NCI-H1417 (cell line): ENCODE data around the gene CLIC5.

ENCODE experiments used
- DNase-seq, 3 experiments: peaks; one replicate each; lab custom pipeline; 2025; lab: John Stamatoyannopoulos, UW

Gene CLIC5

GRCh38 chr6:46015119-46015968 is at the start of gene CLIC5:
TSS of gene CLIC5 (minus strand) at chr6:46015860. CDS start at chr6:46015542, 318 bp downstream.
- DNase-seq, result peak in 2 of 3 experiments; percentile 44 to 61

GRCh38 chr6:46062991-46063390 is 47.3 kb upstream of the CLIC5 start:
- no peak for DNase-seq

- DNase-seq, result peak; percentile 11 to 43 (median 41)
Measured at GRCh38 chr6:46062312-46062711, 46.7 kb upstream of the CLIC5 start.

GRCh38 chr6:46061497-46061896 is 45.8 kb upstream of the CLIC5 start:
- DNase-seq, result no peak

- no peak for DNase-seq
Measured at GRCh38 chr6:46059608-46060007, 43.9 kb upstream of the CLIC5 start.

GRCh38 chr6:46058951-46059350 is 43.3 kb upstream of the CLIC5 start:
- no peak for DNase-seq

GRCh38 chr6:46057792-46058191 is 42.1 kb upstream of the CLIC5 start:
- DNase-seq, result no peak

GRCh38 chr6:46056906-46057529 is 41.4 kb upstream of the CLIC5 start:
- DNase-seq, result no peak

GRCh38 chr6:46054516-46054915 is 38.9 kb upstream of the CLIC5 start:
- no peak for DNase-seq

- DNase-seq, result peak in 2 of 3 experiments; percentile 1 to 57
Measured at GRCh38 chr6:46053039-46053933, 37.6 kb upstream of the CLIC5 start.

GRCh38 chr6:46052479-46052878 is 36.8 kb upstream of the CLIC5 start:
- no peak for DNase-seq

- peak; percentile 33 to 76 (median 48) for DNase-seq
Measured at GRCh38 chr6:46051962-46052361, 36.3 kb upstream of the CLIC5 start.

GRCh38 chr6:46050845-46051405 is 35.3 kb upstream of the CLIC5 start:
- DNase-seq, result no peak

- no peak for DNase-seq
Measured at GRCh38 chr6:46048646-46049297, 33.1 kb upstream of the CLIC5 start.

- DNase-seq, result no peak
Measured at GRCh38 chr6:46046558-46047174, 31.0 kb upstream of the CLIC5 start.

GRCh38 chr6:46044881-46045617 is 29.4 kb upstream of the CLIC5 start:
- no peak for DNase-seq

GRCh38 chr6:46042355-46042999 is 26.8 kb upstream of the CLIC5 start:
- peak; percentile 53 to 80 (median 56) for DNase-seq

GRCh38 chr6:46040288-46040687 is 24.6 kb upstream of the CLIC5 start:
- no peak for DNase-seq

GRCh38 chr6:46039646-46040045 is 24.0 kb upstream of the CLIC5 start:
- DNase-seq, result no peak

- no peak for DNase-seq
Measured at GRCh38 chr6:46036911-46037310, 21.3 kb upstream of the CLIC5 start.
